Measurements from ENCODE around the gene LRP1-AS. TPM values are rescaled to one million over a fixed set of nuclear protein-coding genes. Genes with fewer than 3 reads are reported as not detected.

The LRP1-AS gene
- polyA plus RNA-seq, 1 donor (not counting 4 experiments of a cell fraction or from before 2014, with no cell fraction given), result not detected

- no peak for FAIRE-seq
Observed at GRCh38 chr12:57157588-57158173, 10.3 kb upstream of the LRP1-AS start.

GRCh38 chr12:57156701-57157403 lies 9.4 kb upstream of the LRP1-AS start:
- DNase-seq (ENCODE audit: low read depth, low spot score), result no peak
- H3K9ac ChIP-seq (ENCODE audit: control insufficient read depth, extremely low read depth, insufficient read depth, low read length), result no peak overlapping the region
- H3K9me3 ChIP-seq (ENCODE audit: control insufficient read depth, low read depth, low read length), result no peaks in the 10 kb centered on the region
- peaks cover 13% of the 10 kb centered on the region for H3K4me1 ChIP-seq (ENCODE audit: control insufficient read depth, extremely low read depth, insufficient read depth, low read length)
- dilution Hi-C loops (cut with MboI; ENCODE audit: extremely low pct_ligation_motif_present, low sequenced_read_pairs), result no loop called here
- peaks cover 0 to 25% of the 10 kb centered on the region in 2 experiments for H3K36me3 ChIP-seq (ENCODE audit: control insufficient read depth in 2 of 2, extremely low read depth in 1 of 2, insufficient read depth in 2 of 2, low read length in 2 of 2)
- FAIRE-seq, result no peak
- H3K9me1 ChIP-seq (ENCODE audit: control insufficient read depth, extremely low read depth, insufficient read depth, low read length), result no peaks in the 10 kb centered on the region
- no peaks in the 10 kb centered on the region for H4K20me1 ChIP-seq (ENCODE audit: control insufficient read depth, extremely low read depth, insufficient read depth, low read length)
- no peaks in the 10 kb centered on the region for H3K79me2 ChIP-seq (ENCODE audit: control insufficient read depth, insufficient read depth, low read length)
- H3K4me3 ChIP-seq (ENCODE audit: control insufficient read depth in 2 of 3, extremely low read depth in 1 of 3, insufficient read depth in 2 of 3, low read depth in 1 of 3, low read length in 3 of 3), result no peak overlapping the region
- H2AFZ ChIP-seq (ENCODE audit: control insufficient read depth, low read length), result no peak overlapping the region
- no peaks in the 10 kb centered on the region for H3K27me3 ChIP-seq (ENCODE audit: control insufficient read depth, extremely low read depth, insufficient read depth, low read length)
- H3K4me2 ChIP-seq (ENCODE audit: control insufficient read depth, extremely low read depth, insufficient read depth, low read depth, low read length), result no peak overlapping the region
- no peak overlapping the region for H3K27ac ChIP-seq (ENCODE audit: control insufficient read depth, insufficient read depth, low read length)
- no peak for TF ChIP-seq CTCF (optimal IDR thresholded peaks at IDR 0.05 in 1 of 3, IDR thresholded peaks at IDR 0.05 in 1 of 3, conservative IDR thresholded peaks at IDR 0.05 in 1 of 3; ENCODE audit: extremely low read depth in 1 of 3, insufficient read depth in 2 of 3, low read length in 3 of 3)
- TF ChIP-seq EZH2 (IDR thresholded peaks at IDR 0.05; ENCODE audit: low read length), result no peak

More at GRCh38 chr12:57157588-57158173, 10.3 kb upstream of the LRP1-AS start:
- no peak for DNase-seq (ENCODE audit: low read depth, low spot score)
- H3K79me2 ChIP-seq (ENCODE audit: control insufficient read depth, insufficient read depth, low read length), result no peaks in the 10 kb centered on the region
- no peak overlapping the region for H3K4me2 ChIP-seq (ENCODE audit: control insufficient read depth, extremely low read depth, insufficient read depth, low read depth, low read length)
- H3K27ac ChIP-seq (ENCODE audit: control insufficient read depth, insufficient read depth, low read length), result no peak overlapping the region
- no peak overlapping the region for H2AFZ ChIP-seq (ENCODE audit: control insufficient read depth, low read length)
- H3K9me1 ChIP-seq (ENCODE audit: control insufficient read depth, extremely low read depth, insufficient read depth, low read length), result no peaks in the 10 kb centered on the region
- peaks cover 0 to 27% of the 10 kb centered on the region in 2 experiments for H3K36me3 ChIP-seq (ENCODE audit: control insufficient read depth in 2 of 2, extremely low read depth in 1 of 2, insufficient read depth in 2 of 2, low read length in 2 of 2)
- no peaks in the 10 kb centered on the region for H4K20me1 ChIP-seq (ENCODE audit: control insufficient read depth, extremely low read depth, insufficient read depth, low read length)
- dilution Hi-C loops (cut with MboI; ENCODE audit: extremely low pct_ligation_motif_present, low sequenced_read_pairs), result no loop called here
- no peaks in the 10 kb centered on the region for H3K9me3 ChIP-seq (ENCODE audit: control insufficient read depth, low read depth, low read length)
- no peak overlapping the region for H3K9ac ChIP-seq (ENCODE audit: control insufficient read depth, extremely low read depth, insufficient read depth, low read length)
- no peak for TF ChIP-seq EZH2 (IDR thresholded peaks at IDR 0.05; ENCODE audit: low read length)
- TF ChIP-seq CTCF (optimal IDR thresholded peaks at IDR 0.05 in 1 of 3, IDR thresholded peaks at IDR 0.05 in 1 of 3, conservative IDR thresholded peaks at IDR 0.05 in 1 of 3; ENCODE audit: extremely low read depth in 1 of 3, insufficient read depth in 2 of 3, low read length in 3 of 3), result no peak
- H3K4me3 ChIP-seq (ENCODE audit: control insufficient read depth in 2 of 3, extremely low read depth in 1 of 3, insufficient read depth in 2 of 3, low read depth in 1 of 3, low read length in 3 of 3), result no peak overlapping the region
- H3K4me1 ChIP-seq (ENCODE audit: control insufficient read depth, extremely low read depth, insufficient read depth, low read length), result peaks cover 5% of the 10 kb centered on the region
- no peaks in the 10 kb centered on the region for H3K27me3 ChIP-seq (ENCODE audit: control insufficient read depth, extremely low read depth, insufficient read depth, low read length)

Data from keratinocyte (primary cell).